CD4-positive, alpha-beta T cell treated with Interleukin-2 at 100 ng/mL for 4 hours (primary cell): ENCODE measurements around the gene SSH2.
"Not testable (repeated sequence)": the region's sequence is repeated elsewhere in the genome, so short reads cannot be mapped to it uniquely, and the experiment has no call there.

ENCODE experiments used
- DNase-seq: peaks from one replicate; pipeline ENCODE4 v3.0.0-alpha.2; 2020; ENCODE audit warnings: low spot score

The SSH2 gene

DNA sequence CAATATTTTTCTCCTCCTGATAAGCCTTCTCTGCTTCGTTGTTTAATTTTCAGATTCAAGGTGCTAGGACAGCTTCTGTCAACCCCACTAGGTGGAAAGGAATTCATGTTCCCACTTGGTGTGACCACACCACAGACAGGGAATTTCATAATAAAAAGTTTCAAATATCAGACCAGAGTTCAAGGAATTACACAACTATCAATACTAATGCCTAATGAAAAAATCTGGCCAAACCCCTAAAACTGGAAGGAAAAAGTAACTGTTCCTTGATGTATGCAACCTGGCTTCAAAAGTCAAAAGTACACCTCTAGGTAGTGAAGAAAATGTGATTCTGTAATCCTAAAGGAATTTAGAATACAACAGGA is 219.5 kb downstream of the SSH2 start:
- no peak for DNase-seq

DNA sequence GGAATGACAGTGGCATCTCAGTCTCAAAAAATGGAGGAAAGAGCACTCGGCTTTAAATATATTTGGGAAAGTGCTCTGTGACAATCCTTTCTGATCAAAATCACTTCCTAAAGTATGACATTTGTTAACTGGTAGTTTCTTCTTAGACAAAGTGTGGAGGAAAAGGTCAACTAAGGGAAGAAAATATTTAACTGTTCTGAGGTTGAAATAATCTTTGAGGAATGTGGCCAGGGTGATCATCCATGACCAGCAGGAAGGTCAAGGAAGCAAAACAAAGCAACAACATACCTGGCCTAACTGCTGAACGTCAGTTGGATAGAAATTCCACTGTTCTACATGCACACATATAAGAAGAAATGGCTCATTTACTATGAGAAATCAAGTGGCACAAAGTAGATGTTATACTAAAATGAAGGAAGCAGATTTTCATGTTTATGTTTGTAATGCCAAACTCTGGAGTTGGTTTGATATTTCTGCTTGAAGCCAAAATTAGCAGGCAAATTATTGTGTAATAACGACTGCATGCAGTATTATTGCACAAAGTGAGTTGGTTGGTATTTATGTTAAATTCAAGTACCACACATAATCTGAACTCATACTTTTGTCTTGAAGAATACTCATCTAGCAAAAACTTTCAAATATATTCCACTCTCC is 220.0 kb downstream of the SSH2 start:
- DNase-seq, result no peak

DNA sequence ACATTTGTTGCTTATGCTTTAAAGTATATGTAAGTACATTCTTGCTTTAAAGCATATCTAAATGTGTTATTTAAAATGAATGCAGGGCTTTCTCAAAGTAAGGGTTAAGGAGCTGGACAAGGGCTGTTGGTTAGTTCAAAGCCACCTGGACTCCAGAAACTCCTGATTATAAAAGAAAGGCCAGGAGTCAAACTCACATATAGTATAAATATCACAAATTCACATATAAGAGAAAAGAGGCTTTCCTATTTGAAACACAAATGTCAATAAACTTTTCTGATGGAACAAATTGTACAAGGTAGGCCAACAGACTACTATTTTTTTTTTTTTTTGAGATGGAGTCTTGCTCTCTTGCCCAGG is 222.8 kb downstream of the SSH2 start:
- DNase-seq, result no peak

DNA sequence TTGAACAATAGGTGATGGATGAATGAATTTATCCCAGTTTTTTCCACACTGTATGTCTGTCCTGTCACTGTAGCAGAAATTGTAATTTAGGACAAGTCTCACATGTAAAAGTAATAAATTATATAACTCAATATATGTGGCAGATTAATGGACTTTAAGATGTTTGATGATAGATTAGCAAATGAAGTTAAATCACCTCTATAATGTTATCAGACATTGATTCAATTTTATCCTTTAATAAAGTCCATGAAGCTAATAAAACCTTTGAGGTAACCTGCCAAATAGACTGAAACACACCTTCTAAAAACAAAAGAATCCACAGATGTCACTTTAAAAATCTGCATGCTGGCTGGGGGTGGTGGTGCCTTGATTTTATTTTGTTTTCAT is 224.0 kb downstream of the SSH2 start:
- no peak for DNase-seq

DNA sequence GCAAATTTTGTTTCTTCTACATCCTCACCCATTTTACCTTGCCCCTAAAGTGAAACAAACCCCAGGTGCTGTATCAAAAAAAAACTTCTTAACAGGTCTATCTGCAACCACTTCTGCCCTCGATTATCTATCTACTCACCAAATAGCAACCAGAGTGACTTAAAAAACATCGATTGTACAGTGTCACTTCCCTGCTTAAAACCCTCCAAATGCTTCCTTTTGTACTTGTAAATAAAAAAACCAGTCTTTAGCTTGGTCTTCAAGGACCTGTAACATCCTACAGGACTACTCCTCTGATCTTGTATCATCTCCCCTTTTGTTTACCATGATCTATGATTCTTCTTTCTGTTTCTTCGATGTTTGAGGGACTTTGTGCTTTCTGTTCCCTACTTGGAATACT is 224.6 kb downstream of the SSH2 start:
- peak; percentile 30 for DNase-seq

DNA sequence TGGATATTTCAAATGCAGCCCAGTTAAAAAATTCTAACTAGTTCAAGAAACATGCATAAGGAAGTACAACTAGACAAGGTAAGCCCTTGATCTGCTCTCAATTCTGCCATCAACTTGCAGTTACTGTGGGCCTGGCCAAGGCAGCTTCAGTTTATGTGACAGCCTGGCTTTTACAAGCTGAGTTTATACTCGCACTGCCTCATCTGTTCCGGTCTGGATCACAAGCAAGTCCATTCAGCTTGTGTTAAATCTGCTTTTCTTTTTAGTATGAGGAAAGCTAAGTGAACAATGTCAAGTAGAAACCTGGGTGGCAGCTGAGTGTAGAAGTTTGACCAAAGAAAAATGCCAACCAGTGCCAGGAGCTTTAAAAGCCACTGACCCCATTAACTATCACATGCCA is 230.7 kb downstream of the SSH2 start:
- no peak for DNase-seq

DNA sequence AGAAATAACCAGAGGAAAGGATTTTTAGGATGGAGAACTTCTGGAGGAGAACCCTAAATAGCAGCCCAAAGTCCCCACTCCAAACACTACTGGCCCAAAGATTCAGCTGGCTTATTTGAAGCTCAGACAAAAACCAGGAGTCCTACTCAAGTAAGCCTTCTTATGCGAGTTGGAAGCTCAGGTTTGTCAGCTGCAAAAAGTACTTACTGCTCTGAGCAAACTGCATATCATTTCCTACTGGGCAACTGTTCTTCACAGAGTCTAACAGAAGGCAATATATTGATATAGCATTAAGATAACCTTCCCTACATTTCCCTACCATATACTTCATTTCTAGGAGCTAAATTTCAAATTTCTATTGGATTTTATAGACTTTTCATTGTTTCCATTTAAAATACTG is 231.2 kb downstream of the SSH2 start:
- no peak for DNase-seq

DNA sequence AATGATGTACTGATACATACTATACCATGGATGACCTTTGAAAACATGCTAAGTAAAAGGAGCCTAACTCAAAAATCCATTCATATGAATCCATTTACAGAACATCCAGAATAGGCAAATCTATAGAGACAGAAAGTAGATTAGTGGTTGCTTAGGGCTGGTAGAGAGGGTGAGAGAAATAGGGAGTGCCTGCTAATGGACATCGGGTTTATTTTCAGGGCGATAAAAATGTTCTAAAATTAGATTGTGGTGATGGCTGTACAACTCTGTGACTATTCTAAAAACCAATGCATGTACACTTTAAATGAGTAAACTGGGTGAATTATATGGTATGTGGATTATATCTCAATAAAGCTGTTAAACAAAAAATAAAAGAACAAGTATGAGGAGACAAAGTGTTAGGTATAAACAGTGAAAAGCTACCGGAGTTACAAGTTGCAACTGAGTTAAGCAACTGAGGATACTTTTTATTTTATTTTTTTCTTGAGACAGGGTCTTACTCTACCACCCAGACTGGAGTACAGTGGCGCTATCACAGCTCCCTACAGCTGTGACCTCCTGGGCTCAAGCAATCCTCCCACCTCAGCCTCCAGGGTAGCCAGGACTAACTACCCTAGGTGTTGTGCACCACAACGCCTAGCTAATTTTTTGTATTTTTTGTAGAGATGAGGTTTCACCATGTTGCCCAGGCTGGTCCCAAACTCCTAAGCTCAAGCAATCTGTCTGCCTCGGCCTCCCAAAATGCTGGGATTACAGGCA is 231.8 kb downstream of the SSH2 start:
- DNase-seq, result no peak

DNA sequence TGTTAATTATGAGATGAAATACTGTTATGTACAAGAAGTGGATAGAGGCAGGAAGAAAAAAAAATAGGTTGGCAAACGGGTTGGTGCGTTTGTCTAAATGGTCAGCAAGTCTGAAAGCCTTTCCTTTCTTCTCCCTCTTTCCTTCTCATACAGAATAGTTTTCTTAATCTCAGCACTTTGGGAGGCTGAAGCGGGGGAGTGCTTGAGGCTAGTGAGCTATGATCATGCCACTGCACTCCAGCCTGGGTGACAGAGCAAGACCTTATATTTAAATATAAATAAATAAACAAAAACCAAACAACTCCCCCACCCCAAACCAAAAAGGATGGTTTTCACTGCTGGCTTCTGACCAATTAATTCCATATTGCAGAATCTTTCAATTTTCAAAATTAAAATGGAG is 232.7 kb downstream of the SSH2 start:
- DNase-seq, result no peak

DNA sequence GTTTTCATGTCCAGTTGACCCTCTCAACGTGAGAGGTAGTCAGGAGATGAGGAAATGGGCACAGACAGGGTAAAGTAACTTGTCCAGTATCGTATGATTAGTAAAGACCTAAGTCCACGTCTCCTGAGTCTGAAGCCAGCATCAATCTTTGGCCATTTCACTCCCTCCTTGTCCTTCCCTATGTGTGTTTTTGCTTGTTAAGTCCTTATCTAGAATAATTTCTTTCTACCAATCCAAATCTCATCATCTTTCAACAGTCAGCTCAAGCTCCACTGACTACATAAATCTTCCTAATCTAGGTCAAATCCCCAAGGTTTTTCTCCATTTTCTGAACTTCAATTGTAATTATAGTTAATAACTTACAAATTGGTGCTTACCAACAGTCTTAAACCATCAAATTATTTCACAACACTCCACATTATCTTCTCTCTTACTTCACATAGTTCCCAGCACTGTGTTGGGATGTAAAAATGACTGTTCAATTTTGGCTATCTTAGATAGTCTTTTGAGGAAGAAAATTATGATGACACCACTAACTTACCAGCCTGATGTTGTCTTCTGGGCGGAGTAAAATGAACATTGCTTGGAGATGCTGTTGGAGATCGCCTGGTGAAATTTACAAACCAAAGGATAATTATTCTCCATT is 235.0 kb downstream of the SSH2 start:
- no peak for DNase-seq

DNA sequence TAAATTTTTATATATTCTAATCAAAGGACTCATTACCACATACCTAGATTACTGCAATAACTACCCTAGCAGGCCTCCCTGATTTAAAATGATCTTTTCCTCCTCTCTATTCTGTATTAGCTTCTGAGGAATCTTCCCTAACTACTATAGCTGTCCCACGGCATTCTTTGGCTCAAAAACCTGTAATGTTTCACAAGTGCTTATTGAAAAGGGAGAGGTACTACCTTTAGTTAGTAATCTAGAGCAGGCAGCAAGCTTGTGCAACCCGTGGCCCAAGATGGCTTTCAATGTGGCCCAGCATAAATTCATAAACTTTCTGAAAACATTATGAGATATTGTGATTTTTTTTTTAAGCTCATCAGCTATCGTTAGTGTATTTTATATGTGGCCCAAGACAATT is 236.3 kb downstream of the SSH2 start:
- no peak for DNase-seq

DNA sequence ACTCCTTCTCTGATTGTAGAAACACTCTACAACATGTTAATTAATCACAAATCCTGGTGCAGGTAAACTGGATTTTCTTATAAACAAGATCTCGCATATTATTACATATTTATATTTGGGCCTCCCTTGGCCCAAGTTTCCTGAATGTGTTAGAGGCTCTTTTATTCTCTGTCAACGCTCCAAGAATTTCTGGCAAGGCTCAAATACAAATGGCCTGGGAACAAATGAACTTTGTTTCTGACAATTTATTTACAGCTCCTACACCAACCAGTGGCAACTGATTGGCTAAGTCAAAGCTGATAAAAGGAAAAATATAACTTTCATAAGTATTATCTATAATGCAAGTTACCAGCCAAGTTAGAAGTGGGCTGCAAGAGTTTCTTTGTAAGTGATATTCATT is 242.4 kb downstream of the SSH2 start:
- DNase-seq, result no peak

DNA sequence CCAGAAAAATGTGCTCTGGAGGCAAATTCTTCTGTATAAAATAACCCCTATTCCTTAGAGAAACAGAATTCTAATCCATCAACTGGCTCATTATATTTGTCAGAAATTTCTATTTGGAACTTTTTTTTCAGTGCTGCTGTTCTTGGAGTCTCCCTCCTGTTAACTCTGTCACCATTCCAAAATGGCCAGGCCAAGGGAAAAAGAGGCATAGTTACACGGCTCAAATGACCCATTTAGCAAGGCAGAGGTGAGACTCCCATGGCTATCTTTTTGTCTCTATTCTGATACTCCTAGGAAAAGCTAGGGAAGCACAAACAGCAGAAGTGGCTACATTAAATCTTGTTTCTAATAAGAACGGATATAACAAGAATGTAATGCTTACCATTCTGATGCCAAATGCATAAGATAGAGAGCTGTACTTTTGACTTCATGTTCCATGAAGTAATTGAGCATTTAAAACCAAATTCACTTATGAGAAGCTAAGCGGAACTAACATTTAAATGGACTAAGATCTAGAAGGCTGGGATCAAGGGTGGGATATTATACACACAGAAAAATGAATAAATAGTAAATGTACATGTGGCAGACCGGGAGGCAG is 242.9 kb downstream of the SSH2 start:
- no peak for DNase-seq

DNA sequence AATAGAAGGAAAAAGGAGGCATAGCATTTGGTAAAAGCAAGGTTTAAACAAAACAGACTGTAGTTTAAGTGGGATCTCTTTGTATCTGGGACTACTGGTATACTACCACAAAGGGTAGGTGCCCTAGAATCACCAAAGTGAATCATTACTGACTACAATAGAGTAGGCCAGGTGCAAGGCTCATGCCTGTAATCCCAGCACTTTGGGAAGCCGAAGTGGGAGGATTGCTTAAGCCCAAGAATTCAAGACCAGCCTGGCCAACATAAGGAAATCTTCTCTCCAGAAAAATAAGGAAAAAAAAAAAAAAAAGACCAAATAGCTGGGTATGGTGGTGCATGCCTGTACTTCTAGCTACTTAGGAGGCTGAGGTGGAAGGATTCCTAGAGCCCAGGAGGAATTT is 246.5 kb downstream of the SSH2 start:
- DNase-seq, result no peak

DNA sequence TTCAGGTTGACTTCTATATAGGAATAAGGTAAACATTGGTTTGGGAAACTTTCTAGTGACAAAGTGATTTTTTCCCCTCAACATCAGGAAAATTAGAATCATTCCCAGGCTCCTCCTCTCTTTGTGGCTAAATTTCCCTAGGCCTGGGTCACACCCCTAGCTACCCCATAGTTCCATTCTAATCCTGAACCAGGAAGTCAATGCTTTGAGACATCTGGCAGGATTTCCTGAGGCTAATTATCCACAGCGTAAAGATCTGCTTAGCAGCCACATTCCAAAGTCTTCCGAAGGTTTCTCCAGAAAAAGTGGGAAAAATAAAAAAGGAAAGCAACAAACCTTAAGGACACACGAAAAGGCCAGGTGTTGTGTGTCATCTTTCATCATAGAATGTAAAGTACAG is 247.0 kb downstream of the SSH2 start:
- no peak for DNase-seq

DNA sequence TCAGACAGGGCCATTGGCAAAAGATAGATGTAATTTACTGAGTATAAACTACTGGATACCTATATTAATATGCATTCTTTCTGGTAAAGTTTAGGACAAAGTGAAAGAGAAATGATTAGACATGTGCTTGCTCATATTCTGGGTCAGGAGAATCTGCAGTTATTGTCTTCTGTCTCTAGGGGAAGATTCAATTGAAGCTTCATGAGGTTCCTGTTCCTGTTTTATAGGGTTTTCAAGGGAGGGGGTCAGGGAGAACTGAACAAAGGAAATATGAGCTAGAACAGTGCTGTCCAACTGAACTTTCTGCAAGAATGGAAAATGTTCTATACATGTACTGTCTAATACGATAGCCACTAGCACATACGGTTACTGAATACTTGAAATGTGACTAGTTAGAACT is 248.0 kb downstream of the SSH2 start:
- DNase-seq, result no peak

DNA sequence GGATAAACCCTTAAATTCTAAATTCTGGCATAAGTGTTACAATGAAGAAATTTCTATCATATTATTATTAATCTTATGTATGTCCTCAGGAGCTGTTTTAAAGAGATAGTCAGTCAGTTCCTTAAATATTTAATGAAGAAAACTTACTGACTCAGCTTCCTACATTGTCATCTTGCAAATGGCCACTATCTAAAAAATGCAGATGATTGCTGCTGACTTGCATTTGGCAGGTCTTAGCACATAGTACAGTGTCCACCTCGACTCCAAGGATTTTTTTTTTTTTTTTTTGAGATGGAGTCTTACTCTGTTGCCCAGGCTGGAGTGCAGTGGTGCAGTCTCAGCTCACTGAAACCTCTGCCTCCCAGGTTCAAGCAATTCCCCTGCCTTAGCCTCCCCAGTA is 252.2 kb downstream of the SSH2 start:
- no peak for DNase-seq

DNA sequence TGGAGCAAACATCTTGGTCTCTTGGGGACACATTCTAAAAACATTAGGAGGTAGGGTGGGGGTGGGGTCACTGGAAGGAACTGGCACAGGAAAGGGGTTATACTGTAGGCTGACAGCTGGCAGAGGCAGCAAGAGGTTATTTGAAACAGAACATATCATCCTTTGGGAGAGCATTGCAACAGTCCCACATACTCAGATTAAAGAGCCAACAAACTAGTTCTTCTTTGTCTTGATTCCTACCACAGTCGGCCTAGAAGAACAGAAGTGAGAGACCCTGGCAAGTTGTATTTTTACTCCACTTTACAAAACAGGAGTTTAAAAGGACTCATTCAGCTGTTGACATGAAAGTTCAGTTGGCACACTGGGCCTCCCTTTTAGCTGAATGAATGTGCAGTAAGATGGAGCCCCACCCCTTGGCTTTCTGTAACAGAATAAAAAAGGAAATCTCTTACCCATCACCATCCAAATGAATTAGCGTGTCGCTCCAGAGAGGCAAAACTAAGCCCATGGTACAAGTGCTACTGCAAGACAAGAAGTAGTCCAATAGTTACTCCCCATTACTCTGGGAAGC is 252.7 kb downstream of the SSH2 start:
- DNase-seq, result no peak

DNA sequence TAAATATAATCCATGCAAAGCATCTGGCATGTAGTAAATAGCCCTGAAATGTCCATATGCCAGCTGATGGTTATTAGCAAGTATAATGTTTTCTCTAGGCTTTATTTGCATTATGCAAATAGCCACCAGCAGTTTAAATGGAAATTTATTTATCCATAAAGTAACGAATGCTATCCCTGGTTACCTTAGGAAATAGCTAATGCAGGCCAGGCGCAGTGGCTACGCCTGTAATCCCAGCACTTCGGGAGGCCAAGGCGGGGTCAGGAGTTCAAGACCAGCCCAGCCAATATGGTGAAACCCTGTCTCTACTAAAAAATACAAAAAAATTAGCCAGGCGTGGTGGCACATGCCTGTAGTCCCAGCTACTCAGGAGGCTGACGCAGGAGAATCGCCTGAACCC is 254.1 kb downstream of the SSH2 start:
- DNase-seq, result not testable (repeated sequence)

DNA sequence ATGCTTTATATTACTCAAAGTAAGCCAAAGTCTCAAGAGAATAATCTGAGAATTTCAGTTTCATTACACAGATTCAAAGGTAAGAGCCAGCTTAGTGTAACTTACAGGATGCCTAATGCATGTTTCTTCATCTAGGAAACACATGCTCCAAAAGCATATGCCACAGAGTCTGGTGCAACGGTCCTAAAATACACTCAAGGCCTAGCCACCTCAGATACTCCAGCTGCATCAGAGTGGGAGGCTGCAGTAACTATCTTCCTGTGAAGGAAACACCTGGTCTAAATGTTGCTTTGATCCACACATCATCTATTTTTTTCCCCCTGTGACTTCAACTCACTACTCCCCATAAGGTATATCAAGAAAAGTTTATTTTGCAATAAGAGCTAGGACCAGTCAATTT is 255.7 kb downstream of the SSH2 start:
- no peak for DNase-seq

DNA sequence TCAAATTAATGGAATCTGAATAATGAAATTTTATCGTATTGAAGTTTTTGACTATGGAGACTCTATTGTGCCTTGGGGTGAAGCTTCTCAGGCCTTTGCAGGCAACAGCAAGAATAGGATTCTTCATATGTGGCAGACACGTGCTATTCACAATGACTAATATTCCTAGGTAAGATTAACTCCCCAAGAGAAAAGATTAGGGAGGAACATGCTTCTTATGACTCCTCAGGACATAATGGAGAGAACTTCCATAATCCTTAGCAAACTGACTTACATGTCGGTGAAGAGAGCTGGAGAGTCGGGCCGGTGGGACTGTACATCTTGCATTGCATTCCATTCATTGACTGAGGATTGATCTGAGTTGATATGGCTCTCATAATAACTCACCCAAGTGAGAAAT is 258.4 kb downstream of the SSH2 start:
- no peak for DNase-seq

DNA sequence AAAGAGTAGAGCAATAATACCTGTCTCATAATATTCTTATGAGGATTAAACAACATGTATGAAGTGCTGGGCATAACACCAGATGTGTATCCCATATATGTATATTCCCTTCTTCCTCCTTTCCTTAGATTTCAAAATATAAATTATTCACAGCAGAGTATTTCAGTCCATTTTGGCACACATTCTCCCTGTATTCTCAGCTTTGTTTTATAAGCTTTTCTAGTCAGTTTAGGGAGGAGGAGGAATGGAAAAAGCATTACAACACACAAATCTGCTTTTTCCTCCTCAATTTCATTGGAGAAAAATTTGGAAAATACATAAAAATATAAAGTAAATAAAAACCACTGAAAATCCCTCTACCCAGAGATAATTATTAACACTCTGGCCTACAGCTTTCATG is 260.8 kb downstream of the SSH2 start:
- no peak for DNase-seq

DNA sequence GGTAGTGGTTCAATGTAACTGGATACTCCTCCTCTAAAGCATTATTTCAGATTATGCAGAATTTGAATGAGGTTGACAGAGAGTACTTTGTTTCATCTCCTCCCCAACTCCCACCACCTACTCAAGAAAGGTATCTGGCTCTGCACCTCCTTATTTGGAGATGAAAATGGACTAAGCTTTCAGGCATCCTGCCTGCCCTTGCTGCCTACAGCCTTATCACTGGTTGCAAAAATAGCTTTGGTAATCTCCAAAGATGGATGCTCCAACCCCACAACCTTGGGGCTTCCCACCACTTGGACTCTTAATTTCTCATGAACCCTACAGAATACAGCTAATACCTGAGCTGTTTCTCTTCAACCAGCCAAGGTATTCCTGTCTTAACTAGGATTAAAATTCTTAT is 262.1 kb downstream of the SSH2 start:
- no peak for DNase-seq
